Lung (tissue), 12 donors: ENCODE measurements around the gene GATAD1. TPM values are rescaled to one million over a fixed set of nuclear protein-coding genes. Genes with fewer than 3 reads are reported as not detected.

Experiments used
- ATAC-seq: fragments of 200-7000 bp; cut with Tn5 transposase; one replicate; pipeline ENCODE4 v1.9.1; 2020; ENCODE audit warnings: moderate number of reproducible peaks; ENCODE audit not compliant: insufficient read depth, low FRiP score
- DNase-seq, 3 donors: peaks; one replicate each; pipeline ENCODE4 v3.0.0-alpha.2; 2013 to 2017
- H3K27ac ChIP-seq, 2 donors: one replicate each; pipeline ENCODE4 v1.5.1; 2013; ENCODE audit warnings: mild to moderate bottlenecking in 2 of 2, moderate library complexity in 2 of 2, control low read depth in 1 of 2, inconsistent platforms in 1 of 2, low read depth in 1 of 2, low read length in 1 of 2
- H3K27me3 ChIP-seq, 3 donors: one replicate each; pipeline ENCODE4 v1.5.1; 2013; ENCODE audit warnings: low read length in 2 of 3; ENCODE audit not compliant: control insufficient read depth in 3 of 3, insufficient read depth in 3 of 3
- H3K36me3 ChIP-seq, 4 donors: one replicate each; pipeline ENCODE4 v1.5.1; 2013; ENCODE audit warnings: low read length in 4 of 4, mild to moderate bottlenecking in 1 of 4, moderate library complexity in 1 of 4; ENCODE audit not compliant: control insufficient read depth in 4 of 4, insufficient read depth in 4 of 4
- H3K4me1 ChIP-seq, 5 donors: one replicate each; pipeline ENCODE4 v1.5.1; 2013; ENCODE audit warnings: low read length in 5 of 5, mild to moderate bottlenecking in 2 of 5, moderate library complexity in 1 of 5; ENCODE audit not compliant: control insufficient read depth in 5 of 5, insufficient read depth in 5 of 5
- H3K4me3 ChIP-seq: one replicate; pipeline ENCODE4 v1.5.1; 2013; ENCODE audit warnings: mild to moderate bottlenecking, control low read depth, moderate library complexity
- H3K9ac ChIP-seq, 2 donors: one replicate each; pipeline ENCODE4 v1.5.1; 2013; ENCODE audit warnings: low read length in 2 of 2, control low read depth in 1 of 2; ENCODE audit not compliant: insufficient read depth in 1 of 2
- H3K9me3 ChIP-seq, 4 donors: one replicate each; pipeline ENCODE4 v1.5.1; 2013; ENCODE audit warnings: low read length in 3 of 4, mild to moderate bottlenecking in 1 of 4, moderate library complexity in 1 of 4; ENCODE audit not compliant: control insufficient read depth in 4 of 4, insufficient read depth in 3 of 4
- WGBS, 2 donors: extraction: QIAGEN DNeasy Blood & Tissue Kit; methylation state at CpG; one replicate each; pipeline ENCODE4 v1.1.7; 2013; 5-methylcytosine and 5-hydroxymethylcytosine counted together
- polyA plus RNA-seq, 2 donors: library from polyadenylated mRNA; stranded (reverse); fragments of 200-250 nt; gene quantifications; one replicate each; pipeline ENCODE4 v1.2.1, GENCODE V29; 2013
- total RNA-seq, 2 donors: library from RNA; depleted of rRNA in 1 of 2; stranded (reverse); fragments of >200 nt in 1 of 2; gene quantifications; one replicate each; pipeline ENCODE4 v1.2.1, GENCODE V29; 2014 to 2021
- TF ChIP-seq, protein P1 (sequence below): IDR thresholded peaks from 2 replicates; pipeline ENCODE4 v1.5.1; 2012; ENCODE audit warnings: mild to moderate bottlenecking; ENCODE audit errors: control extremely low read depth, extremely low read depth
- donor health status: control.
- donor health status: control.
- donor health status: Bipolar disorder and iron deficiency.
- donor health status: healthy.
- donor health status: DM: yes; HTN: yes; CAD: no.

The GATAD1 gene
- total and polyA plus RNA-seq, 4 donors: 15.9 to 80.3 (median 28.1) TPM

DNA sequence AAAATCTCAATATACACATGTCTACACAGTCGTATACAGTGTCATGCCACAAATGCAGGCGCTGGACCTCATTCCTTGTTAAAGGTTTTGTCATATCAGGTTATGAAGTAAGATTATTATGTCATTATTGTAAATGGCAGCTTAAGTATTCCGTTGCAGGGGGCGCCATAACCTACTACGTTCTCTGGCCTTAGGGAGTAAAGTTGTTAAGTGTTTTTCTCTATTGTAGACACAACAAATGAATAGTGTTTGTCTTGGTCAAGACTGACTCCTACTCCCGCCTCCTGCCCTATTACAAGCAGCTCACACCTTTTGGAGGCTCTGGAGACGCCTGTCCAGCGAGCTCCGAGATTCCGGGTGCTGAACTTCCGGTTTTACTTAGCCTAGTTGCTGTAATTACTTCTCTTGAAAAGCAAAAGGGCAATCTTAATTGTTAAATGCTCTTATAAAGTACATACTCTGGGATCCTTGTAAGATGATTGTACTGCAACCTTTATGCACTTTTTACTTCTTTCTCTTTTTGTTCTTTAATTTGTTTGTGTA, 994 bp downstream of the GATAD1 start:
- Histone ChIP-seq H3K27me3 (no peaks in the 10 kb centered on the region), H3K27ac (peak overlapping the region; percentile 99), H3K36me3 (peaks cover 9 to 26% (median 17%) of the 10 kb centered on the region in 4 donors), H3K4me1 (peaks cover 0 to 10% (median 0%) of the 10 kb centered on the region in 5 donors), H3K4me3 (peak overlapping the region; percentile 98), H3K9ac (peak overlapping the region; percentile 66 to 88), H3K9me3 (no peaks in the 10 kb centered on the region)
- DNase-seq (peak; percentile 56 to 81 (median 76)), ATAC-seq (peak; percentile 48)
- TF ChIP-seq, protein P1, sequence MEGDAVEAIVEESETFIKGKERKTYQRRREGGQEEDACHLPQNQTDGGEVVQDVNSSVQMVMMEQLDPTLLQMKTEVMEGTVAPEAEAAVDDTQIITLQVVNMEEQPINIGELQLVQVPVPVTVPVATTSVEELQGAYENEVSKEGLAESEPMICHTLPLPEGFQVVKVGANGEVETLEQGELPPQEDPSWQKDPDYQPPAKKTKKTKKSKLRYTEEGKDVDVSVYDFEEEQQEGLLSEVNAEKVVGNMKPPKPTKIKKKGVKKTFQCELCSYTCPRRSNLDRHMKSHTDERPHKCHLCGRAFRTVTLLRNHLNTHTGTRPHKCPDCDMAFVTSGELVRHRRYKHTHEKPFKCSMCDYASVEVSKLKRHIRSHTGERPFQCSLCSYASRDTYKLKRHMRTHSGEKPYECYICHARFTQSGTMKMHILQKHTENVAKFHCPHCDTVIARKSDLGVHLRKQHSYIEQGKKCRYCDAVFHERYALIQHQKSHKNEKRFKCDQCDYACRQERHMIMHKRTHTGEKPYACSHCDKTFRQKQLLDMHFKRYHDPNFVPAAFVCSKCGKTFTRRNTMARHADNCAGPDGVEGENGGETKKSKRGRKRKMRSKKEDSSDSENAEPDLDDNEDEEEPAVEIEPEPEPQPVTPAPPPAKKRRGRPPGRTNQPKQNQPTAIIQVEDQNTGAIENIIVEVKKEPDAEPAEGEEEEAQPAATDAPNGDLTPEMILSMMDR: peak; percentile 25
- WGBS, 2 donors: 0 to 1% methylated on average over 11 of the region's 11 CpGs

DNA sequence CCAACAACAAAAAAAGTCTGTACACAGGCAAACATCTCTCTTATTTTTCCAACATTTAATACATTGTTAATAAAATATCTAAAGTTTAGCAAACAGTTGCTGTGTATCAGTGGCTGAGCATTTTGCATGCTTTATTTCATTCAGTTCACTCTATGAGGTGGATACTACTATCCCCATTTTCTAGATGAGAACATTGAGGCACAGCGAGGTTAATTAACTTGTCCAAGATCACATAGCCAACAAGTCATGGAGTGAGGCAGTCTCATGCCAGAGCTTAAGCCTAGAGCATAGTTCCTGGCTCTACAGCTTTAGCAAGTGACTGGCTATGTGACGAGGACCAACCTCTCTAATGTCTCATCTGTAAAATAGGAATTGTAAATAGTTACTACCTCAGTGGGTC, 4.4 kb downstream of the GATAD1 start:
- WGBS, 2 donors: 98 to 100% methylated on average over 2 of the region's 2 CpGs
- Histone ChIP-seq H3K4me1 (peaks cover 0 to 10% (median 2%) of the 10 kb centered on the region in 5 donors), H3K4me3 (no peak overlapping the region), H3K9ac (no peak overlapping the region), H3K9me3 (no peaks in the 10 kb centered on the region), H3K27me3 (no peaks in the 10 kb centered on the region), H3K36me3 (peaks cover 27 to 55% (median 37%) of the 10 kb centered on the region in 4 donors), H3K27ac (no peak overlapping the region)
- TF ChIP-seq, protein P1: no peak
- ATAC-seq (no peak), DNase-seq (no peak)

DNA sequence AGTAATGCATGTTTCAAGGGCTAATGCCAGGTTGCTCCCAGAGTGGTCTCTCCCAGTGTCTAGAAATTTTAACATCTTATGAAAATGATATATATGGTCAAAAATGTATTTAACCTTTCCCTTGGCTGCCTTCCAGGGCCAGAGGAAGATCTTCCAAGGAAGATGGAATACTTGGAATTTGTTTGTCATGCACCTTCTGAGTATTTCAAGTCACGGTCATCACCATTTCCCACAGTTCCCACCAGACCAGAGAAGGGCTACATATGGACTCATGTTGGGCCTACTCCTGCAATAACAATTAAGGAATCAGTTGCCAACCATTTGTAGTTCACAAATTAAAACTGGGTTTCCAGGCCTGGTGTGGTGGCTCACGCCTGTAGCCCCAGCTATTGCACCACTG, 9.0 kb downstream of the GATAD1 start:
- Histone ChIP-seq H3K4me1 (peaks cover 0 to 2% (median 0%) of the 10 kb centered on the region in 5 donors), H3K27me3 (no peaks in the 10 kb centered on the region), H3K4me3 (no peak overlapping the region), H3K36me3 (peaks cover 23 to 52% (median 33%) of the 10 kb centered on the region in 4 donors), H3K9me3 (no peaks in the 10 kb centered on the region), H3K9ac (no peak overlapping the region), H3K27ac (no peak overlapping the region)
- DNase-seq: no peak
- 92 to 95% methylated on average over 2 of the region's 2 CpGs for WGBS, 2 donors
- ATAC-seq: no peak
- TF ChIP-seq, protein P1: no peak

DNA sequence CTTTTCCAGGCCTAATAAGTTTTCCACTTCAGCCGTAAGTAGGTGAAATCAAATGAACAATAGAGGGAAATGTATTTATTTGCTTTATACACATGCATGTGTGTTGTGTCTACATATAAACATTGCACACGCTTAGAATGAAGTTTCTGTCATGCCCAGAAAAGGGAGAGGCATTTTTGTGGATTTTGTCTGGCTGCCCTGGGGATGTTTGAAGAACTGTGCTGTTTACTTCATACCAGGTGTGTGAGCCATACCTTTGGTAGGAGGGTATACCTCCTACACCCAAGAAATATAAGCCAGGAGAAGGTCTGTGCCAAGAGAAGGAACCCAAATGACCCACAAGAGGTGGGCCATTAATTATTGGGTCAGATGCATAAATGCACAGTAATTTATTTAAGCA, 12.8 kb downstream of the GATAD1 start:
- Histone ChIP-seq H3K4me1 (peaks cover 0 to 2% (median 0%) of the 10 kb centered on the region in 5 donors), H3K27me3 (no peaks in the 10 kb centered on the region), H3K9ac (no peak overlapping the region), H3K27ac (no peak overlapping the region), H3K4me3 (no peak overlapping the region), H3K36me3 (peaks cover 11 to 24% (median 13%) of the 10 kb centered on the region in 4 donors), H3K9me3 (no peaks in the 10 kb centered on the region)
- 62 to 70% methylated on average over 2 of the region's 2 CpGs for WGBS, 2 donors
- ATAC-seq (no peak), DNase-seq (peak in 1 of 3 donors; percentile 3)
- TF ChIP-seq, protein P1: no peak
